ENCODE results near the gene DENND2A.

DNA sequence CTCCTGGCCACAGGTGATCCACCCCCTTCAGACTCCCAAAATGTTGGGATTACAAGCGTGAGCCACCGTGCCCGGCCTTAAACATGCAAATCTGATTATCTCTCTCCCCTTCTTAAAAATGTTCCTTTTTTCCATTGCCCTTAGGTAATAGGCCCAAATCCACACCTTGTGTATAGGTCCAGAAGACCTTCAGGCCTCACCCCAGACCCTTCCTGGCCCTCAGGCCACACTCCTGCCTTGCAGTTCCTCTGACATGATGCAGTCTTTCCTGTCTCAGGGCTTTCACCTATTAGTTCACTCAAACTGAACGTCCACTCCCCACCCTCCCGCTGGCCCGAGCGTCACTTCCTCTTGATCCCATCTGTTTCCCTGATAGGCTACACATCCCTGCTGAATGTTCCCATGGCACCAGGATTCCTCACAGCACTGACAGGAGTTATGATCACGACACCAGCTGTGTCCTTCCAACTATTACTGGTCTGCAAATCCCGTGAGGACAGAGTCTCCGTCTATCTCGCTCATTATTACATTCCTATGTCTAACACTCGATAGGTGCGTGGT, 46.4 kb downstream of the DENND2A start:
- TF ChIP-seq FOXM1 (IDR thresholded peaks at IDR 0.05; ENCODE audit: borderline replicate concordance, low read depth) (no peak), NFIC (IDR thresholded peaks at IDR 0.05) (no peak), CEBPB (IDR thresholded peaks at IDR 0.05) (no peak), EGR1 (IDR thresholded peaks at IDR 0.05) (no peak)
- TF ChIP-seq, protein P1, sequence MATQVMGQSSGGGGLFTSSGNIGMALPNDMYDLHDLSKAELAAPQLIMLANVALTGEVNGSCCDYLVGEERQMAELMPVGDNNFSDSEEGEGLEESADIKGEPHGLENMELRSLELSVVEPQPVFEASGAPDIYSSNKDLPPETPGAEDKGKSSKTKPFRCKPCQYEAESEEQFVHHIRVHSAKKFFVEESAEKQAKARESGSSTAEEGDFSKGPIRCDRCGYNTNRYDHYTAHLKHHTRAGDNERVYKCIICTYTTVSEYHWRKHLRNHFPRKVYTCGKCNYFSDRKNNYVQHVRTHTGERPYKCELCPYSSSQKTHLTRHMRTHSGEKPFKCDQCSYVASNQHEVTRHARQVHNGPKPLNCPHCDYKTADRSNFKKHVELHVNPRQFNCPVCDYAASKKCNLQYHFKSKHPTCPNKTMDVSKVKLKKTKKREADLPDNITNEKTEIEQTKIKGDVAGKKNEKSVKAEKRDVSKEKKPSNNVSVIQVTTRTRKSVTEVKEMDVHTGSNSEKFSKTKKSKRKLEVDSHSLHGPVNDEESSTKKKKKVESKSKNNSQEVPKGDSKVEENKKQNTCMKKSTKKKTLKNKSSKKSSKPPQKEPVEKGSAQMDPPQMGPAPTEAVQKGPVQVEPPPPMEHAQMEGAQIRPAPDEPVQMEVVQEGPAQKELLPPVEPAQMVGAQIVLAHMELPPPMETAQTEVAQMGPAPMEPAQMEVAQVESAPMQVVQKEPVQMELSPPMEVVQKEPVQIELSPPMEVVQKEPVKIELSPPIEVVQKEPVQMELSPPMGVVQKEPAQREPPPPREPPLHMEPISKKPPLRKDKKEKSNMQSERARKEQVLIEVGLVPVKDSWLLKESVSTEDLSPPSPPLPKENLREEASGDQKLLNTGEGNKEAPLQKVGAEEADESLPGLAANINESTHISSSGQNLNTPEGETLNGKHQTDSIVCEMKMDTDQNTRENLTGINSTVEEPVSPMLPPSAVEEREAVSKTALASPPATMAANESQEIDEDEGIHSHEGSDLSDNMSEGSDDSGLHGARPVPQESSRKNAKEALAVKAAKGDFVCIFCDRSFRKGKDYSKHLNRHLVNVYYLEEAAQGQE (IDR thresholded peaks at IDR 0.05; ENCODE audit: low read depth), result no peak
